HepG2 (cell line): ENCODE data around the gene CIITA. TPM values are rescaled to one million over a fixed set of nuclear protein-coding genes. Genes with fewer than 3 reads are reported as not detected.
A peak's percentile ranks its signal among the peaks of the same experiment; 100 is the strongest.

Experiments used
- ATRX ChIP-seq: sonication (generic); formaldehyde crosslinking; IDR thresholded peaks from 2 replicates; pipeline ENCODE4 v1.4.0; 2020; ENCODE audit warnings: missing genetic modification reagents, borderline replicate concordance
- HES4 ChIP-seq: sonication (generic); formaldehyde crosslinking; IDR thresholded peaks from 2 replicates; pipeline ENCODE4 v1.9.0; 2021; ENCODE audit warnings: mild to moderate bottlenecking, missing genetic modification reagents, borderline replicate concordance
- JUN ChIP-seq: sonication (generic); formaldehyde crosslinking; IDR thresholded peaks from 2 replicates; pipeline ENCODE4 v1.4.0; 2020; ENCODE audit warnings: mild to moderate bottlenecking, missing genetic modification reagents
- MAFF ChIP-seq: IDR thresholded peaks from 2 replicates; pipeline ENCODE4 v1.6.1; 2011; ENCODE audit warnings: low read depth, low read length, improper control_type of control experiment
- NFKBIZ ChIP-seq: IDR thresholded peaks from 2 replicates; pipeline ENCODE4 v1.6.1; 2018; ENCODE audit warnings: missing genetic modification reagents, missing compliant biosample characterization
- NPAS2 ChIP-seq: sonication (generic); formaldehyde crosslinking; IDR thresholded peaks from 2 replicates; pipeline ENCODE4 v1.8.0; 2022; ENCODE audit warnings: mild to moderate bottlenecking, missing genetic modification reagents, borderline replicate concordance
- PHF8 ChIP-seq: sonication (generic); formaldehyde crosslinking; IDR thresholded peaks from 2 replicates; pipeline ENCODE4 v1.5.0; 2020; ENCODE audit warnings: missing genetic modification reagents
- SIN3A ChIP-seq: IDR thresholded peaks from 2 replicates; pipeline ENCODE4 v1.6.1; 2011; ENCODE audit warnings: low read depth, mild to moderate bottlenecking, control low read depth, low read length, borderline replicate concordance
- ZMYM3 ChIP-seq: sonication (generic); formaldehyde crosslinking; IDR thresholded peaks from 2 replicates; pipeline ENCODE4 v1.5.1; 2020; ENCODE audit warnings: mild to moderate bottlenecking, missing genetic modification reagents
- ZNF563 ChIP-seq: sonication (generic); formaldehyde crosslinking; IDR thresholded peaks from 2 replicates; pipeline ENCODE4 v1.8.0; 2022; ENCODE audit warnings: mild to moderate bottlenecking, moderate library complexity, missing genetic modification reagents
- polyA plus RNA-seq, 8 experiments: library from polyadenylated mRNA; depleted of rRNA in 3 of 8; stranded (reverse) in 7 of 8; unstranded in 1 of 8; fragments of >200 nt; fragmentation: Illumina TruSeq in 4 of 8; extraction: Trizol in 4 of 8; gene quantifications; 2 replicates each; pipeline versions ENCODE4 v1.2.1 to v1.2.3, GENCODE V29; 2011 to 2016; ENCODE audit warnings: low read depth in 4 of 8, missing spikeins in 1 of 8, mixed read lengths in 1 of 8; ENCODE audit not compliant: insufficient read depth in 1 of 8
- total RNA-seq, 5 experiments: library from RNA; depleted of rRNA; stranded (reverse); fragments of >200 nt; fragmentation: Illumina TruSeq; extraction: Trizol; gene quantifications; 2 replicates each; pipeline ENCODE4 v1.2.3, GENCODE V29; 2016; ENCODE audit warnings: low read depth in 1 of 5
- TF ChIP-seq, protein P1 (sequence below): sonication (generic); formaldehyde crosslinking; IDR thresholded peaks from 2 replicates; pipeline ENCODE4 v1.4.0; 2020; ENCODE audit warnings: mild to moderate bottlenecking, low read depth, missing genetic modification reagents
- TF ChIP-seq, protein P2 (sequence below): sonication (generic); formaldehyde crosslinking; IDR thresholded peaks from 2 replicates; pipeline ENCODE4 v1.4.0; 2020; ENCODE audit warnings: missing genetic modification reagents, borderline replicate concordance
- TF ChIP-seq, protein P3 (sequence below): IDR thresholded peaks from 2 replicates; pipeline ENCODE4 v1.6.1; 2016; ENCODE audit warnings: mild to moderate bottlenecking
- TF ChIP-seq, protein P4 (sequence below): sonication (generic); formaldehyde crosslinking; IDR thresholded peaks from one replicate; pipeline ENCODE4 v1.5.1; 2020; ENCODE audit warnings: mild to moderate bottlenecking, missing genetic modification reagents; ENCODE audit errors: not compliant biosample characterization

The CIITA gene
- total and polyA plus RNA-seq, 2 of the 13 experiments (the other 11 are each of a cell fraction or from before 2014, with no cell fraction given) = 0.08 to 0.09 TPM

DNA sequence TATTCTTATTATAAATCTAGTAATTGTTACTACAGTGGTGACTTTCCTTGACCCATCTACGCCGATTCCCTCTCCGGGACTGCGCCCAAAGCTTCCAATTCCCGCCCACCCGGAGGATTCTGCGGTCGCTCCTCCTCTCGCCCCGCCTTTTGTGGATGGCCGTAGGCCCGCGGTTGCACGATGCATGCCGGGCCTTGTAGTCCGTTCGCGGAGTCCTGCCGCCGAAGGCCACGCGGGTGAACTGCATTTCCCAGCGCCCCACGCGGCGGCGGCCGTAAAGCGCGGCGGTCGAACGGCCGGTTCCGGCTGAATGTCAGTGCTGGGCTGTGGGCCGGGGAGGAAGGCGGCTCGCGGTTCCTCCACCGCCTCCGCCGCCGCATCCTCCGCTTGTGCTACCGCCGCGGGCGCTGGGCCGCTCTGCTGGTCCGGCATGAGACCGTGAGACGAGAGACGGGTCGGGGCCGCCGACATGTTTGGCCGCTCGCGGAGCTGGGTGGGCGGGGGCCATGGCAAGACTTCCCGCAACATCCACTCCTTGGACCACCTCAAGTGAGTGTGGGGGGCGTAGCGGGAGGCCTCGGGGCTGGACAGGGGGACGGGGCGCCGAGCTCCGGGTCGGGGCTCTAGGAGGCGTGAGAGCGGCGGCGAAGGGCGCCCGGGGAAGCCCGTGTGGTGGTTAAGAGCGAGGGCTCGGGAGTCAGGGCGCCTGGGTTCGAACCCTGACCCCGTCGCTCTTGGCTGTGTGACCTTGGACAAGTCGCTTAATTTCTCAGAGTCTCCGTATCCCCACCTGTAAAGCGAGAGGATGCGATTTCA lies 67.5 kb downstream of the CIITA start, which contains the start of gene CLEC16A (continued):
- TF ChIP-seq PHF8 (peak; percentile 96), JUN (CRISPR knock-in tag) (peak; percentile 81), MAFF (no peak), NPAS2 (CRISPR knock-in tag) (no peak), NFKBIZ (0 out of 2 replicates have a peak, but pooled peaks have one; percentile 66), ATRX (CRISPR knock-in tag) (no peak), HES4 (peak; percentile 92; the same call in 1 of the 2 replicates), SIN3A (peak; percentile 93; the same call in 1 of the 2 replicates), ZNF563 (CRISPR knock-in tag) (peak; percentile 93; the same call in 1 of the 2 replicates), ZMYM3 (CRISPR knock-in tag) (peak; percentile 83)
- TF ChIP-seq, protein P1, sequence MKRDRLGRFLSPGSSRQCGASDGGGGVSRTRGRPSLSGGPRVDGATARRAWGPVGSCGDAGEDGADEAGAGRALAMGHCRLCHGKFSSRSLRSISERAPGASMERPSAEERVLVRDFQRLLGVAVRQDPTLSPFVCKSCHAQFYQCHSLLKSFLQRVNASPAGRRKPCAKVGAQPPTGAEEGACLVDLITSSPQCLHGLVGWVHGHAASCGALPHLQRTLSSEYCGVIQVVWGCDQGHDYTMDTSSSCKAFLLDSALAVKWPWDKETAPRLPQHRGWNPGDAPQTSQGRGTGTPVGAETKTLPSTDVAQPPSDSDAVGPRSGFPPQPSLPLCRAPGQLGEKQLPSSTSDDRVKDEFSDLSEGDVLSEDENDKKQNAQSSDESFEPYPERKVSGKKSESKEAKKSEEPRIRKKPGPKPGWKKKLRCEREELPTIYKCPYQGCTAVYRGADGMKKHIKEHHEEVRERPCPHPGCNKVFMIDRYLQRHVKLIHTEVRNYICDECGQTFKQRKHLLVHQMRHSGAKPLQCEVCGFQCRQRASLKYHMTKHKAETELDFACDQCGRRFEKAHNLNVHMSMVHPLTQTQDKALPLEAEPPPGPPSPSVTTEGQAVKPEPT = peak; percentile 81
- TF ChIP-seq, protein P2, sequence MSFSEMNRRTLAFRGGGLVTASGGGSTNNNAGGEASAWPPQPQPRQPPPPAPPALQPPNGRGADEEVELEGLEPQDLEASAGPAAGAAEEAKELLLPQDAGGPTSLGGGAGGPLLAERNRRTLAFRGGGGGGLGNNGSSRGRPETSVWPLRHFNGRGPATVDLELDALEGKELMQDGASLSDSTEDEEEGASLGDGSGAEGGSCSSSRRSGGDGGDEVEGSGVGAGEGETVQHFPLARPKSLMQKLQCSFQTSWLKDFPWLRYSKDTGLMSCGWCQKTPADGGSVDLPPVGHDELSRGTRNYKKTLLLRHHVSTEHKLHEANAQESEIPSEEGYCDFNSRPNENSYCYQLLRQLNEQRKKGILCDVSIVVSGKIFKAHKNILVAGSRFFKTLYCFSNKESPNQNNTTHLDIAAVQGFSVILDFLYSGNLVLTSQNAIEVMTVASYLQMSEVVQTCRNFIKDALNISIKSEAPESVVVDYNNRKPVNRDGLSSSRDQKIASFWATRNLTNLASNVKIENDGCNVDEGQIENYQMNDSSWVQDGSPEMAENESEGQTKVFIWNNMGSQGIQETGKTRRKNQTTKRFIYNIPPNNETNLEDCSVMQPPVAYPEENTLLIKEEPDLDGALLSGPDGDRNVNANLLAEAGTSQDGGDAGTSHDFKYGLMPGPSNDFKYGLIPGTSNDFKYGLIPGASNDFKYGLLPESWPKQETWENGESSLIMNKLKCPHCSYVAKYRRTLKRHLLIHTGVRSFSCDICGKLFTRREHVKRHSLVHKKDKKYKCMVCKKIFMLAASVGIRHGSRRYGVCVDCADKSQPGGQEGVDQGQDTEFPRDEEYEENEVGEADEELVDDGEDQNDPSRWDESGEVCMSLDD (CRISPR knock-in tag) = no peak
- TF ChIP-seq, protein P3, sequence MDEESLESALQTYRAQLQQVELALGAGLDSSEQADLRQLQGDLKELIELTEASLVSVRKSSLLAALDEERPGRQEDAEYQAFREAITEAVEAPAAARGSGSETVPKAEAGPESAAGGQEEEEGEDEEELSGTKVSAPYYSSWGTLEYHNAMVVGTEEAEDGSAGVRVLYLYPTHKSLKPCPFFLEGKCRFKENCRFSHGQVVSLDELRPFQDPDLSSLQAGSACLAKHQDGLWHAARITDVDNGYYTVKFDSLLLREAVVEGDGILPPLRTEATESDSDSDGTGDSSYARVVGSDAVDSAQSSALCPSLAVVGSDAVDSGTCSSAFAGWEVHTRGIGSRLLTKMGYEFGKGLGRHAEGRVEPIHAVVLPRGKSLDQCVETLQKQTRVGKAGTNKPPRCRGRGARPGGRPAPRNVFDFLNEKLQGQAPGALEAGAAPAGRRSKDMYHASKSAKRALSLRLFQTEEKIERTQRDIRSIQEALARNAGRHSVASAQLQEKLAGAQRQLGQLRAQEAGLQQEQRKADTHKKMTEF = peak; percentile 99
- TF ChIP-seq, protein P4, sequence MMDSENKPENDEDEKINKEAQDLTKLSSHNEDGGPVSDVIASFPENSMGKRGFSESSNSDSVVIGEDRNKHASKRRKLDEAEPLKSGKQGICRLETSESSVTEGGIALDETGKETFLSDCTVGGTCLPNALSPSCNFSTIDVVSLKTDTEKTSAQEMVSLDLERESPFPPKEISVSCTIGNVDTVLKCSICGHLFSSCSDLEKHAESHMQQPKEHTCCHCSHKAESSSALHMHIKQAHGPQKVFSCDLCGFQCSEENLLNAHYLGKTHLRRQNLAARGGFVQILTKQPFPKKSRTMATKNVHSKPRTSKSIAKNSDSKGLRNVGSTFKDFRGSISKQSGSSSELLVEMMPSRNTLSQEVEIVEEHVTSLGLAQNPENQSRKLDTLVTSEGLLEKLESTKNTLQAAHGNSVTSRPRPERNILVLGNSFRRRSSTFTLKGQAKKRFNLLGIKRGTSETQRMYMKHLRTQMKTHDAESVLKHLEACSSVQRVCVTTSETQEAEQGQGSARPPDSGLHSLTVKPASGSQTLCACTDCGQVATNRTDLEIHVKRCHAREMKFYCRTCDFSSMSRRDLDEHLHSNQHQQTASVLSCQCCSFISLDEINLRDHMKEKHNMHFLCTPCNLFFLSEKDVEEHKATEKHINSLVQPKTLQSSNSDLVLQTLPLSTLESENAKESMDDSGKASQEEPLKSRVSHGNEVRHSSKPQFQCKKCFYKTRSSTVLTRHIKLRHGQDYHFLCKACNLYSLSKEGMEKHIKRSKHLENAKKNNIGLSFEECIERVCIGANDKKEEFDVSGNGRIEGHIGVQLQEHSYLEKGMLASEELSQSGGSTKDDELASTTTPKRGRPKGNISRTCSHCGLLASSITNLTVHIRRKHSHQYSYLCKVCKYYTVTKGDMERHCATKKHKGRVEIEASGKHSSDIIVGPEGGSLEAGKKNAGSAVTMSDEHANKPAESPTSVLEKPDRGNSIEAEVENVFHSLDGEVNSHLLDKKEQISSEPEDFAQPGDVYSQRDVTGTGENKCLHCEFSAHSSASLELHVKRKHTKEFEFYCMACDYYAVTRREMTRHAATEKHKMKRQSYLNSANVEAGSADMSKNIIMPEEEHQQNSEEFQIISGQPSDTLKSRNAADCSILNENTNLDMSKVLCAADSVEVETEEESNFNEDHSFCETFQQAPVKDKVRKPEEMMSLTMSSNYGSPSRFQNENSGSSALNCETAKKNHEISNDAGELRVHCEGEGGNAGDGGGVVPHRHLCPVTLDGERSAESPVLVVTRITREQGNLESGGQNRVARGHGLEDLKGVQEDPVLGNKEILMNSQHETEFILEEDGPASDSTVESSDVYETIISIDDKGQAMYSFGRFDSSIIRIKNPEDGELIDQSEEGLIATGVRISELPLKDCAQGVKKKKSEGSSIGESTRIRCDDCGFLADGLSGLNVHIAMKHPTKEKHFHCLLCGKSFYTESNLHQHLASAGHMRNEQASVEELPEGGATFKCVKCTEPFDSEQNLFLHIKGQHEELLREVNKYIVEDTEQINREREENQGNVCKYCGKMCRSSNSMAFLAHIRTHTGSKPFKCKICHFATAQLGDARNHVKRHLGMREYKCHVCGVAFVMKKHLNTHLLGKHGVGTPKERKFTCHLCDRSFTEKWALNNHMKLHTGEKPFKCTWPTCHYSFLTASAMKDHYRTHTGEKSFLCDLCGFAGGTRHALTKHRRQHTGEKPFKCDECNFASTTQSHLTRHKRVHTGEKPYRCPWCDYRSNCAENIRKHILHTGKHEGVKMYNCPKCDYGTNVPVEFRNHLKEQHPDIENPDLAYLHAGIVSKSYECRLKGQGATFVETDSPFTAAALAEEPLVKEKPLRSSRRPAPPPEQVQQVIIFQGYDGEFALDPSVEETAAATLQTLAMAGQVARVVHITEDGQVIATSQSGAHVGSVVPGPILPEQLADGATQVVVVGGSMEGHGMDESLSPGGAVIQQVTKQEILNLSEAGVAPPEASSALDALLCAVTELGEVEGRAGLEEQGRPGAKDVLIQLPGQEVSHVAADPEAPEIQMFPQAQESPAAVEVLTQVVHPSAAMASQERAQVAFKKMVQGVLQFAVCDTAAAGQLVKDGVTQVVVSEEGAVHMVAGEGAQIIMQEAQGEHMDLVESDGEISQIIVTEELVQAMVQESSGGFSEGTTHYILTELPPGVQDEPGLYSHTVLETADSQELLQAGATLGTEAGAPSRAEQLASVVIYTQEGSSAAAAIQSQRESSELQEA (CRISPR knock-in tag) = peak; percentile 96
